ACC112 (cell line): ENCODE data around the gene ELN.
"Not testable (repeated sequence)": the region's sequence is repeated elsewhere in the genome, so short reads cannot be mapped to it uniquely, and the experiment has no call there.

Experiments used
- H2AFZ ChIP-seq: fragments of 200-600 bp; sonication (generic); one replicate; pipeline ENCODE4 v1.6.0; 2017; ENCODE audit warnings: antibody characterized with exemption, low read length; ENCODE audit not compliant: unreplicated experiment
- H3K27ac ChIP-seq: fragments of 200-600 bp; sonication (generic); 2 replicates; pipeline ENCODE4 v1.5.1; 2014; ENCODE audit warnings: low read depth, mild to moderate bottlenecking, antibody characterized with exemption, low read length, moderate library complexity
- H3K27me3 ChIP-seq: fragments of 200-600 bp; sonication (generic); 2 replicates; pipeline ENCODE4 v1.6.1; 2014; ENCODE audit warnings: mild to moderate bottlenecking, antibody characterized with exemption, low read length, moderate library complexity, mixed read lengths; ENCODE audit not compliant: insufficient read depth
- H3K36me3 ChIP-seq: fragments of 200-600 bp; sonication (generic); 2 replicates; pipeline ENCODE4 v1.6.1; 2016; ENCODE audit warnings: mild to moderate bottlenecking, antibody characterized with exemption, low read length, moderate library complexity, mixed read lengths; ENCODE audit not compliant: insufficient read depth
- H3K4me1 ChIP-seq: fragments of 200-600 bp; sonication (generic); one replicate; pipeline ENCODE4 v1.6.1; 2016; ENCODE audit warnings: low read length, mixed read lengths; ENCODE audit not compliant: insufficient read depth, unreplicated experiment, control insufficient read depth
- H3K4me3 ChIP-seq: fragments of 200-600 bp; sonication (generic); 2 replicates; pipeline ENCODE4 v1.5.1; 2014; ENCODE audit warnings: mild to moderate bottlenecking, low read depth, low read length
- H3K79me2 ChIP-seq: fragments of 200-600 bp; sonication (generic); one replicate; pipeline ENCODE4 v1.6.0; 2016; ENCODE audit warnings: low read length; ENCODE audit not compliant: control insufficient read depth, unreplicated experiment, insufficient read depth

ELN gene

DNA sequence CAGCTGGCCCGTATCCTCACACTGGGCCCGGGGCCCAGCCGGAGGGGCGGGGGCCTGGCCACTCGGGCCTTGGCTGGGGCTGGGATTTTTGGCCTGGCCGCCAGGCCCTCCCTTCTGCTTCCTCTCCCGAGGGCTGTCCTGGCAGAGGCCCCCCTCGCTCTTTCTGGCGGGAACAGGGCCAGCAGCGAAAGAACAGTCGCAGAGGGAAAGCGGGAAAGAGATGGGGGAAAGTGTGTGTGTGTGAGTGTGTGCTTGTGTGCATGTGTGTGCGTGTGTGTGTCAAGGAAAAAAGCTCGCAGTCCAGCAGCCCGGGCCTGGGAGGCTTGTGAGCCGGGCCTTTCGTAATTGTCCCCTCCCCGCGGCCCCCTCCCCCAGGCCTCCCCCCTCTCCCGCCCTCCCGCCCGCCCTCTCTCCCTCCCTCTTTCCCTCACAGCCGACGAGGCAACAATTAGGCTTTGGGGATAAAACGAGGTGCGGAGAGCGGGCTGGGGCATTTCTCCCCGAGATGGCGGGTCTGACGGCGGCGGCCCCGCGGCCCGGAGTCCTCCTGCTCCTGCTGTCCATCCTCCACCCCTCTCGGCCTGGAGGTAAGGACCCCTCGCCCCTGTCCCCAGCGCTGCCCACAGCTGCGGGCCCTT is at the start of gene ELN:
Gene ELN, plus strand, starts transcription at position 491 of the 638 bp plus-strand sequence. Its CDS starts 15 bp downstream, at position 506.
- H3K27me3 ChIP-seq, result peaks cover 32% of the 10 kb centered on the region
- H2AFZ ChIP-seq, result no peak within 1 kb of the TSS
- H3K36me3 ChIP-seq, result no peaks in the 10 kb centered on the region
- H3K27ac ChIP-seq, result no peak within 1 kb of the TSS
- H3K79me2 ChIP-seq, result no peaks in the 10 kb centered on the region
- no peak within 1 kb of the TSS for H3K4me3 ChIP-seq
- H3K4me1 ChIP-seq, result peaks cover 9% of the 10 kb centered on the region

DNA sequence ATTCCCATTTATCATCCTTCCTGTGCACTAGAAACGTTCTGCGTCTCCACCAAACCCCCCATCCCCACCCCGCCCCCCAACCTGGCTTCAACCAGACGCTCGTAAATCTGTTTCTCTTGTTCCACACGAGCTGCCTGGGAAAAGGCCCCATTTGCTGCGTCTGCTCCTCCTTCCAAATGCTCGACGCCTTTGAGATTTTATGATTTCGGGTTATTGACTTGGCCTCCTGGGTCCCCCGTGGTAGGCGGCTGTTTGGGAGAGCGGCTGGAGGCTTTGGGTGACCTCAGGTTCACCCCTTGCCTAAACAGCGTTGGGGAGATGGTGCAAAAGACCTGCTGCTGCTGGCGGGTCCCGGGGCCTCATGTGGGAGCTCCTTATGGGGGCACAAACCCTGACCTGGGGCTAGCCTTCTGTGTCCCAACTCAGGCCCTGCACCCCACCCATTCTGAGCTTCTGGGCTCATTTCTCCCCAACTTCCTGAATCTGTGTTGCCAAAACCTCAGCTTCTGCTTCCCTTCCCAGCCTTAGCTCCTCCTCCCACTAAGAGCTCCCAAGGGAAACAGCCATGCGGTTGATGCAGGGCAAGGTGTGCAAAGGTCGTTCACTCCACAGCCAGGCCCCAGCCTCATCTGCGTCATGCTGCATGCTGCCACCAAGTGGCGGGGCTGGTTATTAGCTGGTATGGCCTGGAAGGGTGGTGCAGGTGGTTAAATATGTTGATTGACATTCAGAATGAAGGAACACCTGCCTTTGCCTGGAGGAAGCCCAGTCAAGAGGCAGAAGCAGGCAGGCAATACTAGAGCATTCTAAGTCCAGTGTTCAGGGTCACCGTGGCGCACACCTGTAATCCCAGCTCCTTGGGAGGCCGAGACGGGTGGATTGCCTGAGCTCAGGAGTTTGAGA is 49.1 kb upstream of the ELN start:
- Histone ChIP-seq H3K36me3 (no peaks in the 10 kb centered on the region), H3K27ac (no peak overlapping the region)

DNA sequence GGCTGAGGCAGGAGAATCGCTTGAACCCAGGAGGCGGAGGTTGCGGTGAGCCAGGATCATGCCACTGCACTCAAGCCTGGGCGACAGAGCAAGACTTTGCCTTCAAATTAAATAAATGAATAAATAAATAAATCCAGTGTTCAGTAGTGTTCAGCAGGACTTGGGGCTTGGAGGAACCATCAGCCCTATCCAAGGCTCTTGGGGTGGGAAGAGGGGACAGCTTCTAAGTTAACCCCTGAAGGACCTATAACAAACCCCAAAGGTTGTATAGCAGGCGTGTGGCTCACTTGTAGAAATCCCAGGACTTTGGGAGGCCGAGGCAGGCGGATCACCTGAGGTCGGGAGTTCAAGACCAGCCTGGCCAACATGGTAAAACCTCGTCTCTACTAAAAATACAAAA is 48.3 kb upstream of the ELN start:
- H3K4me3 ChIP-seq, H3K27me3 ChIP-seq, H3K36me3 ChIP-seq, H3K4me1 ChIP-seq, H3K27ac ChIP-seq, H3K79me2 ChIP-seq, H2AFZ ChIP-seq: not testable (repeated sequence)

More for the DNA sequence above, 49.1 kb upstream of the ELN start:
- Histone ChIP-seq H2AFZ (no peak overlapping the region), H3K4me3 (no peak overlapping the region), H3K4me1 (peaks cover 8% of the 10 kb centered on the region), H3K79me2 (no peaks in the 10 kb centered on the region), H3K27me3 (no peaks in the 10 kb centered on the region; the same call in 1 of the 2 replicates)

DNA sequence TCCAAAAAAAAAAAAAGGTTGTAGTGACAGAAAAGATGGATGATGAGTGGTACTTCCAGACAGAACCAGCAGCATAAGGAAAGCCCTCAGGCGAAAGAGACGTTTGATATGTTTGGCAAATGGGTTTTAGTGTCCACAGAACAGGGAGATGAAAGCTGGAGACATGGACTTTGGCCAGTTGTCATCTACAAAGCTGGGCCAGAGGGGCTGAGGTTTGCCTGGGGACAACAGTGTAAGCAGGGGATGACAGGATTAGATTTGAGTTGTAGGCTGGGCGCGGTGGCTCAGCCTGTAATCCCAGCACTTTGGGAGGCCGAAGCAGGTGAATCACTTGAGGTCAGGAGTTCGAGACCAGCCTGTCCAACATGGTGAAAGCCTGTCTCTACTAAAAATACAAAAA is 47.8 kb upstream of the ELN start:
- H2AFZ ChIP-seq, result no peak overlapping the region
- no peaks in the 10 kb centered on the region for H3K79me2 ChIP-seq
- H3K27me3 ChIP-seq, result no peaks in the 10 kb centered on the region; the same call in 1 of the 2 replicates
- H3K27ac ChIP-seq, result no peak overlapping the region
- no peaks in the 10 kb centered on the region for H3K36me3 ChIP-seq
- no peak overlapping the region for H3K4me3 ChIP-seq
- H3K4me1 ChIP-seq, result peaks cover 8% of the 10 kb centered on the region

DNA sequence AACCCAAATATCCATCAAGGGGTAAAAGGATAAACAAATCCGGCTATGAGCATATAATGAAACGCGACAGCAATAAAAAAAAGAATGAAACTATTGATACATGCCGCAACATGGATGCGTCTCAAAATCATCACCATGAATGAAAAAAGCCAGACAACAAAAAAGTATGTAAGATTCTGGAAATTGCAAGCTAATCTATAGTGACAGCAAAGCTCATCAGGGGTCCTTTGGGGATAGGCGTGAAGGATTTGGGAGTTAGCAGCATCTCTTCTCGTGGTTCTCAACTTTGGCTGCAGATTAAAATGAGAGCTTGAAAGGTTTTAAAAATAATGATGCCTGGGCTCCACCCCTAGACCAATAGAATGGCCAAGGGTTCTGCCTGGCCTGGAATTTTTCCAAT is 46.0 kb upstream of the ELN start:
- no peak overlapping the region for H3K27ac ChIP-seq
- H3K4me3 ChIP-seq, result no peak overlapping the region
- H3K4me1 ChIP-seq, result peaks cover 8% of the 10 kb centered on the region
- H3K36me3 ChIP-seq, result no peaks in the 10 kb centered on the region
- no peaks in the 10 kb centered on the region; the same call in 1 of the 2 replicates for H3K27me3 ChIP-seq
- H2AFZ ChIP-seq, result no peak overlapping the region
- H3K79me2 ChIP-seq, result no peaks in the 10 kb centered on the region

DNA sequence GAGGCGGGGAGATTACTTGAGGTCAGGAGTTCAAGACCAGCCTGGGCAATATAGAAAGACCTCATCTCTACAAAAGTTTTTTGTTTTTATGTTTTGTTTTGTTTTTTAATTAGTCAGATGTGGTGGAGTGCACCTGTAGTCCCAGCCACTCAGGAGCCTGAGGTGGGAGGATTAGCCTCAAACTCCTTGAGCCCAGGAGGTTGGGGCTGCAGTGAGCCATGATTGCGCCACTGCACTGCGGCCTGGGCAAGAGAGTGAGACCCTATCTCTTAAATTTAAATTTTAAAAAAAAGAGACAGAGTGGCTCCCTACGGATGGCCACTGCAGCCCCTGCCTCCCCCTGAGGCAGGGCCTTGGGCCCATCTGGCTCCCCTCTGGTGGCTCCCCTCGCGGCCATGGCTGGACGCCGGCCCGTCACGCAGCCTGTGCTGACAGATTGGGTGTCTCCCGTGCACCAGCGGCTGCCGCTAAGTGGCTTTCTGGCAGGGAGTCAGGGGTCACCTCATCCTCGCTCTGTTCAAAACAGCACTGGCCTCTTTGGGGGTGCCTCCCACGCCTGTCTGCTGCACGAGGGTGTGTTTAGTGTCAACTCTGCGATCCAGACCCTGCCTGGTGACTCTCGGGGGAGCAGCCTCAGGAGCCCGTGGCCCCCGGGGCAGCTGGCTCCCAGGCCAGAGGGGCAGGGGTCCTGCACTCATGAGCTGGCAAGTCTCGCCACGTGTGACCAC is 44.4 kb upstream of the ELN start:
- H3K27me3 ChIP-seq, result no peaks in the 10 kb centered on the region; the same call in 1 of the 2 replicates
- peaks cover 4% of the 10 kb centered on the region for H3K4me1 ChIP-seq
- no peak overlapping the region for H3K4me3 ChIP-seq
- H3K79me2 ChIP-seq, result no peaks in the 10 kb centered on the region
- no peaks in the 10 kb centered on the region for H3K36me3 ChIP-seq
- H2AFZ ChIP-seq, result no peak overlapping the region
- H3K27ac ChIP-seq, result no peak overlapping the region

DNA sequence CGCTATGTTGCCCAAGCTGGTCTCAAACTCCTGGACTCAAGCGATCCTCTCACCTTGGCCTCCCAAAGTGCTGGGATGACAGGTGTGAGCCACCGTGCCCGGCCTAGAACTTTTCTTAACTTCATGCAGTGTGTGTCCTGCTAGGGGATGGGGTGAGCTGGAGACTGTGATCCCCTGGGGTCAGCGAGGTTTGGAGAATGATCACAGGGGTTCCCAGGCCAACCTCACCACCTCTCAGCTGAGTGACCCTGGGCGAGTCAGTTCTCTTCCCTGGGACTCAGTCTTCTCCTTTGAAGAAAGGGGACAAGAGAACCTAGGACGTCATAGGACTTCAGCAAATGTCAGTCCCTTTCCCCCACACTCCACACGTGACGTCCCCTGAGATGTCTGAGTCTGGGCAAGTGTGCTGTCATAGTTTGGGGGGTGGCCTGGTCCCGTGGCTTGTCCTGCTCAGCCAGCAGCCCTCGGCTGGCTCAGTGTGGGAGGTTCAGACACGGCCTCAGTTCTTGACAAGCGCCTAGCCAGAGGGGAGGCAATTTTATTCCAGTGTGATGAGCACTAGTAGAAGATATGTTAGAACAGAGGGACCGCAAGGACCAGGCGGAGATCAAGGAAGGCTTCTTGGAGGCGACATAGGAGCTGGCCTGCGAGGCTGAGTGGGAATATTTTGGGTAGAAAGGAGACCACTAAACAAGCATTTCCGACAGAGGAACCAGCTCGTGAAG is 43.3 kb upstream of the ELN start:
- Histone ChIP-seq H3K36me3 (no peaks in the 10 kb centered on the region), H3K27ac (no peak overlapping the region), H2AFZ (no peak overlapping the region), H3K27me3 (no peaks in the 10 kb centered on the region; the same call in 1 of the 2 replicates), H3K79me2 (no peaks in the 10 kb centered on the region), H3K4me1 (no peaks in the 10 kb centered on the region), H3K4me3 (no peak overlapping the region)

DNA sequence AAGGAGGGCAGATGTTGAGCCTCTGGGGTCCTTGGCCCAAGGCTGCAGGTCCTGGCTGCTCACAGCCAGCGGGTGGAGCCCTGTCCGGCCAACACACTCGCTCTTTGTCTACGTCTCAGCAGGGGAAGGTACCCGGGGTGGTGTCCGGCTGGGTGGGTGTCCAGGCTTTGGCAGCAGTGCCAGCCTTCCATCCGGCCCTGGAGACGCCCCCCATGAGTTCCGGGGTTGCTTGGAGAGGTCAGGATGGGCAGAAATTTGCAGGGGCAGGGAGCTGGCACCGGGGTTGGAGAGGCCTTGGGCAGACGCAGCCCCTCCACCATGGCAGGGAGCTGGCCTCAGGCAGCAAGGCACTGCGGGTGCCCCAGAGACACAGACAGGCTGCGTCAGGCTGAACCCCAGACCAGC is 42.2 kb upstream of the ELN start:
- Histone ChIP-seq H3K36me3 (no peaks in the 10 kb centered on the region), H3K4me1 (no peaks in the 10 kb centered on the region), H3K4me3 (no peak overlapping the region), H3K79me2 (no peaks in the 10 kb centered on the region), H3K27me3 (no peaks in the 10 kb centered on the region; the same call in 1 of the 2 replicates), H3K27ac (no peak overlapping the region), H2AFZ (no peak overlapping the region)

DNA sequence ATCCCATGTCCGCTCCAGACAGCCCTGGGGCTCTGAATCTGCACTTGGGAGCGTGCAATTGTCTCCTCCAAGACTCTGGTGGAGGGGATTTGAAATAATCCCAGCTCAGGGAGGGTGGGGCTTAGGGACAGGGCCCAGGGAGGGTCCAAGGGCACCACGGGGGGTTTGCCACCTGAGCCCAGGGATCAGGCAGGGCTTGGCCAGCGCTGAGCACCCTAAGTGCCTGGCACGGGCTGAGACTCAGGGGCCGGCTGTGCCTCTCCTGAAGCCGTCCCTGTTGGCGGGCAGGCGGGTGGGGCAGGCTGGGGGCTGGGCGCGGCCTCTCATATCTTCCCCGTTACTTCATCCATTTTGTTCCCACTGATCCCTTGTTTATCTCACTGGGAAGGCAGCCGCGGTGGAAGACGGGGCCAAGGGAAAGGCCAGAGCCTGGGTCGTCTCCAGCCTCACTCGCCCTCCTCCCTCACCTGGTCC is 41.8 kb upstream of the ELN start:
- H3K27me3 ChIP-seq, result no peaks in the 10 kb centered on the region
- no peaks in the 10 kb centered on the region for H3K79me2 ChIP-seq
- H3K27ac ChIP-seq, result no peak overlapping the region
- no peak overlapping the region for H2AFZ ChIP-seq
- no peaks in the 10 kb centered on the region for H3K36me3 ChIP-seq
- no peaks in the 10 kb centered on the region for H3K4me1 ChIP-seq
- H3K4me3 ChIP-seq, result no peak overlapping the region

DNA sequence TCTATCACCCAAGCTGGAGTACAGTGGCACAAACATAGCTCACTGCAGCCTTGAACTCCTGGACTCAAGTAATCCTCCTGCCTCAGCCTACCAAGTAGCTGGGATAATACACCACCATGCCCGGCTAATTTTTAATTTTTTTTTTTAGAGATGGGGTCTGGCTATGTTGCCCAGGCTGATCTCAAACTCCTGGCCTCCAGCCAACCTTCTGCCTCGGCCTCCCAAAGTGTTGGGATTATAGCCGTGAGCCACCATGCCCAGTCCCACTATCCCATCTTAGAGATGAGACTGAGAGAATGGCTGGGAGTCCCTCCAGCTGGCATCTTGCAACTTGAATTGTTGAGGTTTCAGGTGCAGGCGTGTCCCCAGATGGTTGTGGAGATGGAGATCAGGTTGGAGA is 40.7 kb upstream of the ELN start:
- H3K4me1 ChIP-seq, result peaks cover 7% of the 10 kb centered on the region
- H3K79me2 ChIP-seq, result no peaks in the 10 kb centered on the region
- no peaks in the 10 kb centered on the region for H3K27me3 ChIP-seq
- no peaks in the 10 kb centered on the region for H3K36me3 ChIP-seq
- H3K27ac ChIP-seq, result no peak overlapping the region
- no peak overlapping the region for H3K4me3 ChIP-seq
- H2AFZ ChIP-seq, result no peak overlapping the region
